ENCODE data around the gene LHFPL6.
"Not testable (repeated sequence)": the region's sequence is repeated elsewhere in the genome, so short reads cannot be mapped to it uniquely, and the experiment has no call there.

The LHFPL6 gene

GRCh38 chr13:39341251-39341650 is 261.7 kb downstream of the LHFPL6 start:
- no peak for DNase-seq

DNA sequence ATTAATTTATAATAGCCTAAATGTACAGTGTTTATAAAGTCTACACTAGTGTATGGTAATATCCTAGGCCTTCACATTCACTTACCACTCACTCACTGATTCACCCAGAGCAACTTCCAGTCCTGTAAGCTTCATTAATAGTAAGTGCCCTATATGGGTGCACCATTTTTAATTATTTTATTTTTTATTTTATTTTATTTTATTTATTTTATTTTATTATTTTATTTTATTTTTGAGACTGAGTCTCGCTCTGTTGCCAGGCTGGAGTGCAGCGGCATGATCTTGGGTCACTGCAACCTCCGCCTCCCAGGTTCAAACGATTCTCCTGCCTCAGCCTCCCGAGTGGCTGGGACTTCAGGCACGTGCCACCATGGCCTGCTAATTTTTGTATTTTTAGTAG is 264.9 kb downstream of the LHFPL6 start:
- DNase-seq = not testable (repeated sequence)

- no peak for DNase-seq
Measured at GRCh38 chr13:39336937-39337336, 266.1 kb downstream of the LHFPL6 start.

DNA sequence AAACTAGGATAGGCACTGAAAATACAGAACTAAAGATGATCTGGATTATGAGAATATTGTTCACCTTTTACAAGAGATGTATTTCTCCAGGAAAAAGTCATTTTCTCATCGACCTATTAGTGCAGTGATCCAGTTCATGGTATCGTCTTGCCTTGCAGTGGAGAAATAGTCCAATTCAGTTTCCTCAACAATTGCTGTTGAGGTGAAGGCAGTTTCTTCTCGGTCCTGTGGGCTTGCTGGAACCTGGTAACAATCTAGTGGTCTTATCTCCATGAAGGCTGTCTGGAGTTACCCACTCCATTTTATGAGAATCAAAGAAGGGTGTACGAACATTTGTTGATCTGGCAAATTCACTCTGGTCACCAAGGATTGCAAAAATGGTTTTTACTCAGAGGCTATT is 266.8 kb downstream of the LHFPL6 start:
- DNase-seq = no peak

DNA sequence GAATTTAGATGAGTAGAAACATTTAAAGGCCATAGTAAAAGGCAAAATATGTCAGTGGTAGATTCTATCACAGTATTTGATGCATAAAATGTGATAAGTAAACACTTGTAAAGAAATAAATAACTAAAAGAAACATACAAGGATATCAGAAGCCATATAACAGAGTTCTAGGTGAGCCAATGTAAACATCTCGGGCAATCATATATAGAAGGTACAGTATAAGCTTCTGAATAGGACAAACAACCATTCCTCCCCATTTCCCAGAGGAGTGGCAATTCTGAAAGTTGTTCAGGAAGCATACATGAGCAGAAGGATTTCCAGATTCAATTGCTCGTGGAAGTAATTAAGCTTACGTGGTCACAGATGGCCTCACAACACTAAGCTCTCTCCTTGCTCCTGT is 267.3 kb downstream of the LHFPL6 start:
- no peak for DNase-seq

DNA sequence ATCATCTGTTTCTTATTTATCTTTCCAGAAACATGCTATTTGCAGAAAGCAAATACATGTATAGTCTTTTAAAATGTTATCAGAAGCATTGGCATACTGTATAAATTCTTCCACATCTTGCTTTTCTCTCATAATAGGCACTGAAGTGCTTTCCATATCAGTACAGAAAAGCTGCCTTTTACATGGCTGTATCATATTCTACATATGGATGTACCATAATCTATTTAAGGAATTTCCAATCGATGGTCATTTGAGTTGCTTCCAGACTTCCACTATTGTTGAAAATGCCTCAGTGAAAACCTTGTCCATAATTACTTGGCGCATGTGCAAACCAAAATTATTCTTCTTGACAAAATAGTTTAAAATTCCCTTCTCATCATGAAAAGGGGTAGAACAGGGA is 272.5 kb downstream of the LHFPL6 start:
- no peak for DNase-seq

DNA sequence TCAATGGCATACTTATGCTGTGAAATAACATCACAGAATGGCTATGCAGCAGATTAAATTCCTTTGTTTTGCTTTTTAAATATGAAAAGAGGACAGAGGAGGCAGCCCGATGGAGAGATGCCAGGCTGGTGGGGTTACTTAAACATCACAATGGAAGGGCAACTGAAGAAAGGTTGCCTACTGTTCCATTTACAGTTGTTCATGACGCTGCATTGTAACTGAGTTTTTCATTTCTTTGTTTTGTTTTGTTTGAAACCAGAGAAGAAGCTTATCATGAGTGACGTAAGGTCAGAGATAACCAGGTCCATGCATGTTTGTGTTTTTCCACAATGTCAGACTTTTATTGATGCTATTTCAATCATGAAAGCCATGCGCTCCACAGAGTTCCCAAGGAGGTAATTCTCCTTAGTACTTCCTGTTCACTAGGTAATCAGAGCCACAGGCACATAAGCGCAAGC is 273.8 kb downstream of the LHFPL6 start:
- DNase-seq = no peak

DNA sequence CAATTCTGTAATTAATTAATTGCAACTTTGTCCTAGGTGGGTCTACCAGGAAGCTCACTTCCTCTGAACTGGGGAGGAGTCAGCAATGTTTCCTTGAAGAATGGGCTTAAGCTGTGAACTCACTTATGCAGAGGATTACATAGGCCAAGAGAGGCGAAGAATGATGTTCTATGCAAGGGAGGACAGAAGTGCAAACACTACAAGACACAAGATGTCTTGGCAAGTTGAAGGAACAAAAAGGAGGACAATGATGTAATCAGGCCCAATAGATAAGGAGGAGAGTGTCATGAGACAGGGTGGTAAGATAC is 275.9 kb downstream of the LHFPL6 start:
- no peak for DNase-seq

DNA sequence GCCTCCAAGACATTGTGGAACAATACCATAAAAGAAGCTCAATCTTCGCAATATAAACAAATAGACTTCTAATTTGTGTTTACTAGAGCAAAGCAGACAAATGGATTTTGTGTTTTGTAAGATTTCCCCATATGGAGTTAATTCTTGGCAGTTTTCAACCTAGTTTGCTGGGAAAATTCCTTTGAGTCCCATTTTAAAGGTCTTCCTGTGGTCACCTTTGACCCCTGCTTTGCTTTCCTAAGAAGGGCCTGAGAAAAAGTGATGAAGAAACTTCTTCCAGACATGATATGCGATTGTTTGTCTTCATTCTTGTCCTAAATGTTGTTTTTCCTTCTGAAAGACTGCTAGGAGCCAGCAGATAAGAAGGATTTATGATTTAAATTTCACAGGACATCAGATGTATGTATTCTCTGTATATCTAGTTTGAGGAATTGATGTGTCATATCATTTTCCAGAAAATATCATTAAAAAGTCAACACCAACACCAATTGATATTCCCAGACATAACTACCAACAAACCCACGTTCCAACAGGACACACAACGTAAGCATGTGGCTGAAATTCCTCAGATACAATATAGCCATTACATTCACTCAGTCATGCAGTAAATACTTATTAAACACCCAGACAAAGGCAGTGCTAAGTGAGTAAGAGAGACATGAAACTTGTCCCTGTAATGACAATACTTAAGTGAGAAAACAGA is 276.4 kb downstream of the LHFPL6 start:
- DNase-seq = no peak

DNA sequence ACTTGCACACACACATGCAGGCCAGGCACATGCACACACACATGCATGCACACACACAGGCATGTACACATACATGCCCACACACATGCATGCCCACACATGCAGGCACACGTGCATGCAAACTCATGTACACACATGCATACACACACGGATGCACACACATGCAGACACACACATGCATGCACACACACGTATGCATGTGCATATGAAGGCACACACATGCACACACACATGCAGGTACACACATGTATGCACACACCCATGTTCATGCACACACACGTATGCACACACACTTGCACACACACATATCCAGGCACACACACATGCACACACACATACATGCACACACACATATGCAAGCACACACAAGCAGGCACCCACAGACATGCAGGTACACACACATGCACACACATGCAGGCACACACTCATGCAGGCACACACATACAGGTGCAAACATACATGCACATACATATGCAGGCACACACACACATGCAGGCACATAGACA is 278.1 kb downstream of the LHFPL6 start:
- no peak for DNase-seq

GRCh38 chr13:39322836-39323585 is 280.0 kb downstream of the LHFPL6 start:
- DNase-seq = no peak

- DNase-seq = no peak
Measured at GRCh38 chr13:39321574-39321973, 281.4 kb downstream of the LHFPL6 start.

- no peak for DNase-seq
Measured at GRCh38 chr13:39318161-39318560, 284.8 kb downstream of the LHFPL6 start.

GRCh38 chr13:39317291-39317690 is 285.7 kb downstream of the LHFPL6 start:
- no peak for DNase-seq

GRCh38 chr13:39315796-39316195 is 287.2 kb downstream of the LHFPL6 start:
- no peak for DNase-seq

- DNase-seq = no peak
Measured at GRCh38 chr13:39313721-39314120, 289.3 kb downstream of the LHFPL6 start.

DNA sequence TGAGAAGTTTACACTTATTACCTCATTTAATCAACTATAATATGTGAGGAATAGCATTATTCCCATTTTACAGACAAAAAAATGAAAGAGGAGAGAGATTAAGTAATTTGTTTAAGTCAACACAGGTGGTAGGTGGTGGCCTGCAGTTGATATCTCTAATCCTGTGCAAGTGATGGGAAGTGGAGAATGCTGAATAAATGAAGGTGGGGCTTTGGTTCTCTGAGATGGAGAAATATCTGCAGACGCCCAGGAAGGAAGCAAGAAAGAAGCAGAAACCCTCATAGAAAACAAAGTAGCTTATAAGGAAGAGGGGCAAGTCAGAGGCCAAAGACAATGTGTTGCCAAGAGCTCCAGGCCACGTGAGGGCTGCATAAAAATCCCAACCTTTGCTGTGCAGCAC is 290.4 kb downstream of the LHFPL6 start:
- DNase-seq = no peak

DNA sequence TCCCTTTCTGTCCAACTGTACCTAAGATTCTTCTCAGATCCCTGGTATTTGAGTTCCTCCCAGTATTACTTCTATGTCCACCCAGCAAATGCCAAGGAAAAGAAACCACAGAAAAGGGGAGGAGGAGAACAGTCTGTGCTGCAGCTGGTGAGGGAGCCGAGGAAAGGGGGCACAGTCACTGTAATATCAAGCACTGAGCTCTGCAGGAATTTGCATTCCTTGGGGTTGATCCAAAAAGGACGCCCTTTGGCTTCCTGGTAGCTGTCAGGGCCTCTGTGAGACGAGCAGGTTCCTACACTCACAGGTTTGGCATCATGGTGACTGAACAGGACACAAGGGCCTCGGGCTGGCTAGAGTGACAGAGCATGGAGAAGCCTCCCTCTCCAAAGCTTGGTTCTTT is 291.4 kb downstream of the LHFPL6 start:
- DNase-seq = no peak

DNA sequence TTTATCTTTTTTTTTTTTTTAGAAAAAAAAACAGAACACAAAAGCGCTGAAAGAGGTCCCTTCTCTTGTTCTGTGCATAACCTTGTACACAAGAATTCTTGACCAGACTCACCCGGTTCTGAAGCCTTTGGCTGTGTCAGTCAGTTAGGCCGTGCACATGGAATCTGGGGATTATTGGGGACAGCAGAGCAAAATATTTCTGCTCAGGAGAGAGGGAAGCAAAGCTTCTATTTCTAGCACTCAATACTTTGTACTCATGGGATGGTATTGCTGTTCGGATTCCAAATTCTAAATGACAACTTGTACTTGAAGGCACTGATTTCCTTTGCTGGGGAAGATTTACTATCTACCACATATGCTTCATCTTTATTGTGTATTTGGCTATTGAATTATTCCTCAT is 292.0 kb downstream of the LHFPL6 start:
- DNase-seq = no peak

GRCh38 chr13:39306639-39307589 is 296.1 kb downstream of the LHFPL6 start:
- no peak for DNase-seq

GRCh38 chr13:39302820-39303219 is 300.2 kb downstream of the LHFPL6 start:
- no peak for DNase-seq

DNA sequence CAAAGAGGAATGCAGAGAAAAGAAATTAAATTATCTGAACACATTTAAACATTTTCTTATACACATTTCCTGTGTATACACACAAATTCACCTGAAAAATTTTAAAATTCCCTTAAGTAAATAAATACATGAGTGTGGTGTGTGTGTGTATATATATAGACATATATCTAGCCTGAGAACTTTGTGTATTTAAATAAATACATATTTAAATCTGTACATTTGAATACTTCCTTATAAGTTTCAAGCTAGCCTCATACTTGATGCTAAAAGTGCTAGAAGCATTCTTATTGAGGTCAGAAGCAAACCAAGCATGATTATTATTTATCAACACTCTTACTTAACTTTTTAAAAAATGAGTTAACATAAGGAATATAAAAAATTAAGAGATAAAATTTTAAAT is 304.0 kb downstream of the LHFPL6 start:
- DNase-seq = no peak

DNA sequence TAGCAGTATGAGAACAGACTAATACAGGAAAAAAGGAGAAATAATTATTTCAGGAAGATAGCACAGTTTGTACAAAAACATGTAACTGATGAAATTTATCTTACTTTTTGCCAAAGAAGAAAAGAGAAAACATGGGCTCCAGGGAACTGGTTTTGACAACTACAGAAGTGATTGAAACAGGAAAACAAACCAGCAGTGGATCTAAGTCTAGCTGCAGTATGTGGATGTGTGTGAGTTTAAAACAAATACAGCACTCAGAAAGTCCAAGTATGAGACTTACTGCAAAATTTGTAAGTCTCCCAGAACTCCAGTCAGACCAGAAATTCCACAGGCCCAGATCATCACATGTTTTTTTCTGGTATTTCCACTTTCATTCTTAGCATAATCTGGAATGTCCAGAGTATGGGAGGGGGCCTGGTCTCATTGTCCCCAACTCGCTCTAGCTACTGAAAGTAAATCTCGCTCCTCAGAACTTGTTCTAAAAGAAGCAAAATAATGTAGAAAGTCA is 305.3 kb downstream of the LHFPL6 start:
- no peak for DNase-seq
